WTC11 (cell line): ENCODE measurements around the gene HGS. TPM values are rescaled to one million over a fixed set of nuclear protein-coding genes. Genes with fewer than 3 reads are reported as not detected.

Experiments used
- ATAC-seq: fragments of 200-7000 bp; cut with Tn5 transposase; 2 replicates; pipeline ENCODE4 v1.10.0; 2021; ENCODE audit warnings: mild to moderate bottlenecking, moderate library complexity
- CTCF ChIA-PET: fragments of 300-600 bp; sonication (Branson Sonifier 250); formaldehyde crosslinking; loops from one replicate; lab custom pipeline; 2021; ENCODE audit warnings: antibody characterized with exemption; lab: Charles Lee
- POLR2A ChIA-PET: fragments of 350-600 bp; sonication (Branson Sonifier 250); formaldehyde crosslinking; loops from one replicate; lab custom pipeline; 2021; ENCODE audit warnings: antibody characterized with exemption; lab: Charles Lee
- DNase-seq: peaks from one replicate; pipeline ENCODE4 v3.0.0; 2021; ENCODE audit warnings: low spot score
- H3K27ac Mint-ChIP-seq: 2 replicates; pipeline ENCODE4 v1.8.0; 2021; ENCODE audit warnings: mixed read lengths
- H3K27me3 Mint-ChIP-seq: 2 replicates; pipeline ENCODE4 v1.8.0; 2021; ENCODE audit warnings: low read depth, mild to moderate bottlenecking, moderate library complexity, mixed read lengths
- H3K36me3 Mint-ChIP-seq: 2 replicates; pipeline ENCODE4 v1.8.0; 2021; ENCODE audit warnings: mixed read lengths
- H3K4me1 Mint-ChIP-seq: 2 replicates; pipeline ENCODE4 v1.8.0; 2022; ENCODE audit warnings: mixed read lengths
- H3K4me3 Mint-ChIP-seq: 2 replicates; pipeline ENCODE4 v1.8.0; 2021; ENCODE audit warnings: mild to moderate bottlenecking, moderate library complexity, mixed read lengths
- H3K9me3 Mint-ChIP-seq: 2 replicates; pipeline ENCODE4 v1.8.0; 2021; ENCODE audit warnings: mixed read lengths
- EMX1 ChIP-seq: fragments of 250-450 bp; sonication (Bioruptor Pico); IDR thresholded peaks from 2 replicates; pipeline ENCODE4 v1.8.0; 2021; ENCODE audit warnings: mild to moderate bottlenecking
- FOXJ3 ChIP-seq: sonication (generic); formaldehyde crosslinking; IDR thresholded peaks from 2 replicates; pipeline ENCODE4 v1.9.0; 2021; ENCODE audit warnings: missing genetic modification reagents, mild to moderate bottlenecking, borderline replicate concordance
- FOXK1 ChIP-seq: sonication (generic); formaldehyde crosslinking; IDR thresholded peaks from 2 replicates; pipeline ENCODE4 v1.8.0; 2022; ENCODE audit warnings: mild to moderate bottlenecking, moderate library complexity, missing genetic modification reagents
- GABPB1 ChIP-seq: sonication (generic); formaldehyde crosslinking; IDR thresholded peaks from 2 replicates; pipeline ENCODE4 v1.8.1; 2023; ENCODE audit warnings: mild to moderate bottlenecking, missing genetic modification reagents
- IRF2 ChIP-seq: sonication (generic); formaldehyde crosslinking; IDR thresholded peaks from 2 replicates; pipeline ENCODE4 v1.8.0; 2022; ENCODE audit warnings: low read depth, missing genetic modification reagents, borderline replicate concordance
- JAZF1 ChIP-seq: fragments of 250-450 bp; sonication (Bioruptor Pico); IDR thresholded peaks from 2 replicates; pipeline ENCODE4 v1.9.0; 2021; ENCODE audit warnings: moderate library complexity, mild to moderate bottlenecking, inconsistent platforms
- KAT7 ChIP-seq: sonication (generic); formaldehyde crosslinking; IDR thresholded peaks from 2 replicates; pipeline ENCODE4 v1.8.1; 2023; ENCODE audit warnings: missing genetic modification reagents, mild to moderate bottlenecking, borderline replicate concordance
- NFYB ChIP-seq: sonication (generic); formaldehyde crosslinking; conservative IDR thresholded peaks from 2 replicates; pipeline ENCODE4 v1.8.0; 2022; ENCODE audit warnings: low read depth, missing genetic modification reagents
- SP1 ChIP-seq: sonication (generic); formaldehyde crosslinking; conservative IDR thresholded peaks from 2 replicates; pipeline ENCODE4 v1.8.1; 2022; ENCODE audit warnings: missing genetic modification reagents
- TEAD4 ChIP-seq: sonication (generic); formaldehyde crosslinking; IDR thresholded peaks from 2 replicates; pipeline ENCODE4 v1.8.0; 2022; ENCODE audit warnings: mild to moderate bottlenecking, missing genetic modification reagents
- ZNF263 ChIP-seq: sonication (generic); formaldehyde crosslinking; IDR thresholded peaks from 2 replicates; pipeline ENCODE4 v1.8.1; 2022; ENCODE audit warnings: low read depth, mild to moderate bottlenecking, moderate library complexity, missing genetic modification reagents
- ZNF396 ChIP-seq: fragments of 250-450 bp; sonication (Bioruptor Pico); IDR thresholded peaks from 2 replicates; pipeline ENCODE4 v1.8.0; 2021; ENCODE audit warnings: mild to moderate bottlenecking, moderate library complexity, borderline replicate concordance
- total RNA-seq: library from RNA; stranded (reverse); gene quantifications from 3 replicates; pipeline ENCODE4 v1.2.3, GENCODE V29; 2021
- TF ChIP-seq, protein P1 (sequence below): sonication (generic); formaldehyde crosslinking; IDR thresholded peaks from 2 replicates; pipeline ENCODE4 v1.8.0; 2022; ENCODE audit warnings: mild to moderate bottlenecking, missing genetic modification reagents
- TF ChIP-seq, protein P2 (sequence below): sonication (generic); formaldehyde crosslinking; IDR thresholded peaks from 2 replicates; pipeline ENCODE4 v1.8.1; 2022; ENCODE audit warnings: low read depth, mild to moderate bottlenecking, moderate library complexity, missing genetic modification reagents, borderline replicate concordance
- TF ChIP-seq, protein P3 (sequence below): sonication (generic); formaldehyde crosslinking; IDR thresholded peaks from 2 replicates; pipeline ENCODE4 v1.8.1; 2023; ENCODE audit warnings: mild to moderate bottlenecking, missing genetic modification reagents
- TF ChIP-seq, protein P4 (sequence below): sonication (generic); formaldehyde crosslinking; conservative IDR thresholded peaks from 2 replicates; pipeline ENCODE4 v1.8.1; 2023; ENCODE audit warnings: mild to moderate bottlenecking, low read depth, missing genetic modification reagents, moderate library complexity
- TF ChIP-seq, protein P5 (sequence below): sonication (generic); formaldehyde crosslinking; conservative IDR thresholded peaks from 2 replicates; pipeline ENCODE4 v1.8.1; 2022; ENCODE audit warnings: mild to moderate bottlenecking, missing genetic modification reagents
- TF ChIP-seq, protein P6 (sequence below): sonication (generic); formaldehyde crosslinking; IDR thresholded peaks from 2 replicates; pipeline ENCODE4 v1.8.0; 2023; ENCODE audit warnings: missing genetic modification reagents, mild to moderate bottlenecking, borderline replicate concordance
- TF ChIP-seq, protein P7 (sequence below): fragments of 250-450 bp; sonication (Bioruptor Pico); IDR thresholded peaks from 2 replicates; pipeline ENCODE4 v2.1.2; 2022; ENCODE audit warnings: mild to moderate bottlenecking, moderate library complexity
- TF ChIP-seq, protein P8 (sequence below): fragments of 200-600 bp; IDR thresholded peaks from 2 replicates; pipeline ENCODE4 v1.8.0; 2022; ENCODE audit warnings: antibody characterized with exemption

Gene HGS
- total RNA-seq, 1 experiment from 2014 or later, result 113 TPM

DNA sequence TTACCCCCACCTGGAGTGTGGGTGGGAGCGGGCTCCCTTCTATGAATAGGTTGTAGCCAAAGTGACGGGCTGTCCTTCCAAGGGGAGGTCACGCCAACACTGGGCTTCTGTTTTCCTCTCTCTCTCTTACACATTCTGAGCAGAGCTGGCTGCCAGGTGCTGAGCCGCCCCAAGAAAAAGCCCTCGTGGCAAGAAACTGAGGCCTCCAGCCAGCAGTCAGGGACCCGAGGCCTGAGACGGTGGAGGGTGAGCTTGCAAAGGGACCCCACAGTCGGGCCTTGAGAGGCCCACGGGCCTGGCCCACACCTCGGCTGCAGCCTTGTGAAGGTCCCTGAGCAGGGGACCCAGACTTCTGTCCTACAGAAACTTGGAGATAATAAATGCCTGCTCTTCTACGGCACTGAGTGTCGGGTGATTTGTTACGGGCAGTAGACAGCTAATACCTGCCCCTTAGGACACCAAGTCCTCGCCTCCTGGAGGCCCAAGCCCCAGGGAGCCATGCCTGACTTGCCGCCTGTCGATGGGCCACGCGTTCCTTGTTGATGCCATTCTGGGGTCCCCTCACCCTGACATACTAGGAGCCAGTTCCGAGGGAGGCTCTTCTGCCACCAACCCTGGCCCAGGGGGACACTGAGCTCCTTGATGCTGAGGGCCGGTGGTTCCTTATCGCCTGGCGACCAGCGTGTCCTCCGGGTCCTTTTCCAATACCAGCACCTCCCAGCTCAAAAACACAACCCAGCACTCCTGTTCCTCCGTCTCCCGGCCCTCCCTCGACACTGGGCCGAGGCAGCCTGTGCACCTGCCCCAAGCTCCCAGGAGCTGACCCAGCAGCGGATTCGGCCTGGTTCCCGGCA, 54.4 kb downstream of the HGS start:
- Mint-ChIP-seq H3K27me3 (no peaks in the 10 kb centered on the region), H3K36me3 (no peaks in the 10 kb centered on the region), H3K27ac (no peak overlapping the region), H3K4me1 (peaks cover 8% of the 10 kb centered on the region), H3K4me3 (no peak overlapping the region), H3K9me3 (no peaks in the 10 kb centered on the region)
- ChIA-PET POLR2A (no interaction called here), CTCF (interaction anchor here (1.0 to 1.5 kb wide), 2 partner anchors 70 to 88 kb away, joined by 3 read pairs; no protein-coding TSS in a partner anchor)
- no peak for DNase-seq
- TF ChIP-seq, protein P1, sequence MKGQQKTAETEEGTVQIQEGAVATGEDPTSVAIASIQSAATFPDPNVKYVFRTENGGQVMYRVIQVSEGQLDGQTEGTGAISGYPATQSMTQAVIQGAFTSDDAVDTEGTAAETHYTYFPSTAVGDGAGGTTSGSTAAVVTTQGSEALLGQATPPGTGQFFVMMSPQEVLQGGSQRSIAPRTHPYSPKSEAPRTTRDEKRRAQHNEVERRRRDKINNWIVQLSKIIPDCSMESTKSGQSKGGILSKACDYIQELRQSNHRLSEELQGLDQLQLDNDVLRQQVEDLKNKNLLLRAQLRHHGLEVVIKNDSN, result no peak
- TF ChIP-seq GABPB1 (CRISPR knock-in tag), result no peak
- TF ChIP-seq TEAD4, result no peak
- TF ChIP-seq FOXJ3, result no peak
- TF ChIP-seq, protein P2, sequence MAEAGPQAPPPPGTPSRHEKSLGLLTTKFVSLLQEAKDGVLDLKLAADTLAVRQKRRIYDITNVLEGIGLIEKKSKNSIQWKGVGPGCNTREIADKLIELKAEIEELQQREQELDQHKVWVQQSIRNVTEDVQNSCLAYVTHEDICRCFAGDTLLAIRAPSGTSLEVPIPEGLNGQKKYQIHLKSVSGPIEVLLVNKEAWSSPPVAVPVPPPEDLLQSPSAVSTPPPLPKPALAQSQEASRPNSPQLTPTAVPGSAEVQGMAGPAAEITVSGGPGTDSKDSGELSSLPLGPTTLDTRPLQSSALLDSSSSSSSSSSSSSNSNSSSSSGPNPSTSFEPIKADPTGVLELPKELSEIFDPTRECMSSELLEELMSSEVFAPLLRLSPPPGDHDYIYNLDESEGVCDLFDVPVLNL (CRISPR knock-in tag), result no peak
- TF ChIP-seq FOXK1 (CRISPR knock-in tag), result no peak
- TF ChIP-seq, protein P3, sequence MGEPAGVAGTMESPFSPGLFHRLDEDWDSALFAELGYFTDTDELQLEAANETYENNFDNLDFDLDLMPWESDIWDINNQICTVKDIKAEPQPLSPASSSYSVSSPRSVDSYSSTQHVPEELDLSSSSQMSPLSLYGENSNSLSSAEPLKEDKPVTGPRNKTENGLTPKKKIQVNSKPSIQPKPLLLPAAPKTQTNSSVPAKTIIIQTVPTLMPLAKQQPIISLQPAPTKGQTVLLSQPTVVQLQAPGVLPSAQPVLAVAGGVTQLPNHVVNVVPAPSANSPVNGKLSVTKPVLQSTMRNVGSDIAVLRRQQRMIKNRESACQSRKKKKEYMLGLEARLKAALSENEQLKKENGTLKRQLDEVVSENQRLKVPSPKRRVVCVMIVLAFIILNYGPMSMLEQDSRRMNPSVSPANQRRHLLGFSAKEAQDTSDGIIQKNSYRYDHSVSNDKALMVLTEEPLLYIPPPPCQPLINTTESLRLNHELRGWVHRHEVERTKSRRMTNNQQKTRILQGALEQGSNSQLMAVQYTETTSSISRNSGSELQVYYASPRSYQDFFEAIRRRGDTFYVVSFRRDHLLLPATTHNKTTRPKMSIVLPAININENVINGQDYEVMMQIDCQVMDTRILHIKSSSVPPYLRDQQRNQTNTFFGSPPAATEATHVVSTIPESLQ (CRISPR knock-in tag), result no peak
- TF ChIP-seq, protein P4, sequence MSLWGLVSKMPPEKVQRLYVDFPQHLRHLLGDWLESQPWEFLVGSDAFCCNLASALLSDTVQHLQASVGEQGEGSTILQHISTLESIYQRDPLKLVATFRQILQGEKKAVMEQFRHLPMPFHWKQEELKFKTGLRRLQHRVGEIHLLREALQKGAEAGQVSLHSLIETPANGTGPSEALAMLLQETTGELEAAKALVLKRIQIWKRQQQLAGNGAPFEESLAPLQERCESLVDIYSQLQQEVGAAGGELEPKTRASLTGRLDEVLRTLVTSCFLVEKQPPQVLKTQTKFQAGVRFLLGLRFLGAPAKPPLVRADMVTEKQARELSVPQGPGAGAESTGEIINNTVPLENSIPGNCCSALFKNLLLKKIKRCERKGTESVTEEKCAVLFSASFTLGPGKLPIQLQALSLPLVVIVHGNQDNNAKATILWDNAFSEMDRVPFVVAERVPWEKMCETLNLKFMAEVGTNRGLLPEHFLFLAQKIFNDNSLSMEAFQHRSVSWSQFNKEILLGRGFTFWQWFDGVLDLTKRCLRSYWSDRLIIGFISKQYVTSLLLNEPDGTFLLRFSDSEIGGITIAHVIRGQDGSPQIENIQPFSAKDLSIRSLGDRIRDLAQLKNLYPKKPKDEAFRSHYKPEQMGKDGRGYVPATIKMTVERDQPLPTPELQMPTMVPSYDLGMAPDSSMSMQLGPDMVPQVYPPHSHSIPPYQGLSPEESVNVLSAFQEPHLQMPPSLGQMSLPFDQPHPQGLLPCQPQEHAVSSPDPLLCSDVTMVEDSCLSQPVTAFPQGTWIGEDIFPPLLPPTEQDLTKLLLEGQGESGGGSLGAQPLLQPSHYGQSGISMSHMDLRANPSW (CRISPR knock-in tag), result no peak
- TF ChIP-seq, protein P5, sequence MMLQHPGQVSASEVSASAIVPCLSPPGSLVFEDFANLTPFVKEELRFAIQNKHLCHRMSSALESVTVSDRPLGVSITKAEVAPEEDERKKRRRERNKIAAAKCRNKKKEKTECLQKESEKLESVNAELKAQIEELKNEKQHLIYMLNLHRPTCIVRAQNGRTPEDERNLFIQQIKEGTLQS (CRISPR knock-in tag), result no peak
- no peak for TF ChIP-seq SP1 (CRISPR knock-in tag)
- TF ChIP-seq, protein P6, sequence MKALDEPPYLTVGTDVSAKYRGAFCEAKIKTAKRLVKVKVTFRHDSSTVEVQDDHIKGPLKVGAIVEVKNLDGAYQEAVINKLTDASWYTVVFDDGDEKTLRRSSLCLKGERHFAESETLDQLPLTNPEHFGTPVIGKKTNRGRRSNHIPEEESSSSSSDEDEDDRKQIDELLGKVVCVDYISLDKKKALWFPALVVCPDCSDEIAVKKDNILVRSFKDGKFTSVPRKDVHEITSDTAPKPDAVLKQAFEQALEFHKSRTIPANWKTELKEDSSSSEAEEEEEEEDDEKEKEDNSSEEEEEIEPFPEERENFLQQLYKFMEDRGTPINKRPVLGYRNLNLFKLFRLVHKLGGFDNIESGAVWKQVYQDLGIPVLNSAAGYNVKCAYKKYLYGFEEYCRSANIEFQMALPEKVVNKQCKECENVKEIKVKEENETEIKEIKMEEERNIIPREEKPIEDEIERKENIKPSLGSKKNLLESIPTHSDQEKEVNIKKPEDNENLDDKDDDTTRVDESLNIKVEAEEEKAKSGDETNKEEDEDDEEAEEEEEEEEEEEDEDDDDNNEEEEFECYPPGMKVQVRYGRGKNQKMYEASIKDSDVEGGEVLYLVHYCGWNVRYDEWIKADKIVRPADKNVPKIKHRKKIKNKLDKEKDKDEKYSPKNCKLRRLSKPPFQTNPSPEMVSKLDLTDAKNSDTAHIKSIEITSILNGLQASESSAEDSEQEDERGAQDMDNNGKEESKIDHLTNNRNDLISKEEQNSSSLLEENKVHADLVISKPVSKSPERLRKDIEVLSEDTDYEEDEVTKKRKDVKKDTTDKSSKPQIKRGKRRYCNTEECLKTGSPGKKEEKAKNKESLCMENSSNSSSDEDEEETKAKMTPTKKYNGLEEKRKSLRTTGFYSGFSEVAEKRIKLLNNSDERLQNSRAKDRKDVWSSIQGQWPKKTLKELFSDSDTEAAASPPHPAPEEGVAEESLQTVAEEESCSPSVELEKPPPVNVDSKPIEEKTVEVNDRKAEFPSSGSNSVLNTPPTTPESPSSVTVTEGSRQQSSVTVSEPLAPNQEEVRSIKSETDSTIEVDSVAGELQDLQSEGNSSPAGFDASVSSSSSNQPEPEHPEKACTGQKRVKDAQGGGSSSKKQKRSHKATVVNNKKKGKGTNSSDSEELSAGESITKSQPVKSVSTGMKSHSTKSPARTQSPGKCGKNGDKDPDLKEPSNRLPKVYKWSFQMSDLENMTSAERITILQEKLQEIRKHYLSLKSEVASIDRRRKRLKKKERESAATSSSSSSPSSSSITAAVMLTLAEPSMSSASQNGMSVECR (CRISPR knock-in tag), result no peak
- no peak for TF ChIP-seq JAZF1 (CRISPR knock-in tag)
- TF ChIP-seq, protein P7, sequence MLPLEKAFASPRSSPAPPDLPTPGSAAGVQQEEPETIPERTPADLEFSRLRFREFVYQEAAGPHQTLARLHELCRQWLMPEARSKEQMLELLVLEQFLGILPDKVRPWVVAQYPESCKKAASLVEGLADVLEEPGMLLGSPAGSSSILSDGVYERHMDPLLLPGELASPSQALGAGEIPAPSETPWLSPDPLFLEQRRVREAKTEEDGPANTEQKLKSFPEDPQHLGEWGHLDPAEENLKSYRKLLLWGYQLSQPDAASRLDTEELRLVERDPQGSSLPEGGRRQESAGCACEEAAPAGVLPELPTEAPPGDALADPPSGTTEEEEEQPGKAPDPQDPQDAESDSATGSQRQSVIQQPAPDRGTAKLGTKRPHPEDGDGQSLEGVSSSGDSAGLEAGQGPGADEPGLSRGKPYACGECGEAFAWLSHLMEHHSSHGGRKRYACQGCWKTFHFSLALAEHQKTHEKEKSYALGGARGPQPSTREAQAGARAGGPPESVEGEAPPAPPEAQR, result no peak
- TF ChIP-seq IRF2 (CRISPR knock-in tag), result no peak
- no peak for TF ChIP-seq ZNF396 (CRISPR knock-in tag)
- TF ChIP-seq ZNF263, result no peak
- no peak for TF ChIP-seq EMX1
- TF ChIP-seq NFYB (CRISPR knock-in tag), result no peak
- no peak for TF ChIP-seq KAT7 (CRISPR knock-in tag)
- TF ChIP-seq, protein P8, sequence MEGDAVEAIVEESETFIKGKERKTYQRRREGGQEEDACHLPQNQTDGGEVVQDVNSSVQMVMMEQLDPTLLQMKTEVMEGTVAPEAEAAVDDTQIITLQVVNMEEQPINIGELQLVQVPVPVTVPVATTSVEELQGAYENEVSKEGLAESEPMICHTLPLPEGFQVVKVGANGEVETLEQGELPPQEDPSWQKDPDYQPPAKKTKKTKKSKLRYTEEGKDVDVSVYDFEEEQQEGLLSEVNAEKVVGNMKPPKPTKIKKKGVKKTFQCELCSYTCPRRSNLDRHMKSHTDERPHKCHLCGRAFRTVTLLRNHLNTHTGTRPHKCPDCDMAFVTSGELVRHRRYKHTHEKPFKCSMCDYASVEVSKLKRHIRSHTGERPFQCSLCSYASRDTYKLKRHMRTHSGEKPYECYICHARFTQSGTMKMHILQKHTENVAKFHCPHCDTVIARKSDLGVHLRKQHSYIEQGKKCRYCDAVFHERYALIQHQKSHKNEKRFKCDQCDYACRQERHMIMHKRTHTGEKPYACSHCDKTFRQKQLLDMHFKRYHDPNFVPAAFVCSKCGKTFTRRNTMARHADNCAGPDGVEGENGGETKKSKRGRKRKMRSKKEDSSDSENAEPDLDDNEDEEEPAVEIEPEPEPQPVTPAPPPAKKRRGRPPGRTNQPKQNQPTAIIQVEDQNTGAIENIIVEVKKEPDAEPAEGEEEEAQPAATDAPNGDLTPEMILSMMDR, result no peak
- ATAC-seq, result no peak
